ENCODE measurements around the gene PECR. TPM values are rescaled to one million over a fixed set of nuclear protein-coding genes. Genes with fewer than 3 reads are reported as not detected.

Gene PECR
- total RNA-seq, 2 donors from 2014 or later = 2.0 to 6.0 TPM

DNA sequence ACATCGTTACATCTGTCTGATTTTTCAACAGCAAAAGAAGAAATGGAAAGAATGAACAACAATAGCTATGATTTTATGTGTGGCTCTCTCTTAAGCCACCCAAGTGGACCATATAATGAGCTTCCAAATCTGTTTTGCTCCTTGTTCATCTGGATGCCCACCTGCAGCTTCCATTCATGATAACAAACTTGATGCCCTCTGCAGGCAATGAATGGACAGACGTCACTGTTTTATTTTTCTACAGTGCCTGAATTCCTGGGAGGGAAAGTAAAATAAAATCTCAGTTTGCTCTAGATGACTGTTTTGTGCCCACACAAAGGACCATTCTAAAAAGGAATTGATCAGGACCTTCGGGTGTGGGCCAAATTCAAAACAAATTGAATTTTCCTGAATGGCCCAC, 73.2 kb downstream of the PECR start:
- Histone ChIP-seq H3K36me3 (no peaks in the 10 kb centered on the region), H3K4me3 (no peak overlapping the region), H3K27ac (no peak overlapping the region), H3K27me3 (no peaks in the 10 kb centered on the region), H3K4me1 (peaks cover 0 to 7% of the 10 kb centered on the region in 2 donors), H3K9me3 (no peaks in the 10 kb centered on the region)
- DNase-seq (ENCODE audit: low spot score) = no peak
- TF ChIP-seq, protein P1, sequence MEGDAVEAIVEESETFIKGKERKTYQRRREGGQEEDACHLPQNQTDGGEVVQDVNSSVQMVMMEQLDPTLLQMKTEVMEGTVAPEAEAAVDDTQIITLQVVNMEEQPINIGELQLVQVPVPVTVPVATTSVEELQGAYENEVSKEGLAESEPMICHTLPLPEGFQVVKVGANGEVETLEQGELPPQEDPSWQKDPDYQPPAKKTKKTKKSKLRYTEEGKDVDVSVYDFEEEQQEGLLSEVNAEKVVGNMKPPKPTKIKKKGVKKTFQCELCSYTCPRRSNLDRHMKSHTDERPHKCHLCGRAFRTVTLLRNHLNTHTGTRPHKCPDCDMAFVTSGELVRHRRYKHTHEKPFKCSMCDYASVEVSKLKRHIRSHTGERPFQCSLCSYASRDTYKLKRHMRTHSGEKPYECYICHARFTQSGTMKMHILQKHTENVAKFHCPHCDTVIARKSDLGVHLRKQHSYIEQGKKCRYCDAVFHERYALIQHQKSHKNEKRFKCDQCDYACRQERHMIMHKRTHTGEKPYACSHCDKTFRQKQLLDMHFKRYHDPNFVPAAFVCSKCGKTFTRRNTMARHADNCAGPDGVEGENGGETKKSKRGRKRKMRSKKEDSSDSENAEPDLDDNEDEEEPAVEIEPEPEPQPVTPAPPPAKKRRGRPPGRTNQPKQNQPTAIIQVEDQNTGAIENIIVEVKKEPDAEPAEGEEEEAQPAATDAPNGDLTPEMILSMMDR (IDR thresholded peaks at IDR 0.05) = no peak

DNA sequence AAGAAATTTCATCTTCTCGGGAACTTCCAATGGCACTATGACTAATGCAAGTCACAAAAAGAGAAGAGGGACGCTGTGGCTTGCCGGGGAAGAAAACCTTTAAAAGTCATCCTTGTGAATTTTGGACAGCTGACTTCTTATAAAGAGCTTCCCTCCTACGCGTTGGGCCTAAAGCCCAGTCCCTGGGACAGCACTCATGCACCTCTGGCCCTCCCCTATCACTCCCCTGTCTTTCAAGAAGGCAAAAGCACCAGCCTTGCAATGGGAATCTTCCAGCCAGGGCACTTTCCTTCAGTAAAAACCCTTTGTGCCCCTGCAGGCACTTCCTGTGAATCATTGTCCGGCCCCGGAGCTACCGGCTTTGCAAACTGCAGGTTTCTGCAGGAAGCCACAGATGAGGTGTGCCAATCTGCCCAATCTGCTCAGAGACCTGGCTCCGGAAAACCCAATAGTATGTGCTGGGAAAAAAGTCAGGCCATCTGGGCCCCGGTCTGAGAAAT, 75.4 kb downstream of the PECR start:
- Histone ChIP-seq H3K4me3 (no peak overlapping the region), H3K9me3 (no peaks in the 10 kb centered on the region), H3K27me3 (no peaks in the 10 kb centered on the region), H3K4me1 (peaks cover 0 to 5% of the 10 kb centered on the region in 2 donors), H3K27ac (no peak overlapping the region), H3K36me3 (no peaks in the 10 kb centered on the region)
- DNase-seq (ENCODE audit: low spot score) = no peak
- TF ChIP-seq, protein P1 (IDR thresholded peaks at IDR 0.05) = no peak

DNA sequence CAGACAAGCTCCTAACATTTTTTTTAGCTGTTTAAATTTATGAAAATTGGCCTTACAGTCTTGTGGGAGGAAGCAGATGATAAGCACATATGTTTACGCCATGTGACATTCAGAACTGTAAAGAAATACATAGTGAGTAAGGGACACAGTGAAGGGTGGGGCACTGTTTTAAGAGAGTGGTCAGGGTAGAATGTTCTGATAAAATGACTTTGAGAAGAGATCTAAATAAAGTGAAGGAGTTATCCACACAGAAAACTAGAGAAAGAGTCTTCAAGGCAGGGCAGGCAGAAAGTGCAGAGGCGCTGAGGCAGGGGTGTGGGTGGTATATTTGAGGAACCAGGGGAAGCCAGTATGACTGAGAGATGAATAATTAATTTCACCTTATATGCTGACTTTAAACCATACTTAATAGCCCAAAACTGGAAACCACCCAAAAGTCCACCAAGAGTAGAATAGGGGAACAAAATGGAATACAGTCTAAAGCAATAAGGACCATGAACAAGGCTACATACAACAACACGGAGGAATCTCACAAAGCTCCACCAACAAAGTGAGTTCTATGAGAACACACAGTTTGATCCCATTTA, 76.8 kb downstream of the PECR start:
- no peak for DNase-seq (ENCODE audit: low spot score)
- TF ChIP-seq, protein P1 (IDR thresholded peaks at IDR 0.05) = no peak
- H3K4me1 ChIP-seq = peaks cover 0 to 5% of the 10 kb centered on the region in 2 donors
- H3K36me3 ChIP-seq = no peaks in the 10 kb centered on the region
- H3K9me3 ChIP-seq = no peaks in the 10 kb centered on the region
- H3K27ac ChIP-seq = no peak overlapping the region
- H3K27me3 ChIP-seq = no peaks in the 10 kb centered on the region
- H3K4me3 ChIP-seq = no peak overlapping the region

DNA sequence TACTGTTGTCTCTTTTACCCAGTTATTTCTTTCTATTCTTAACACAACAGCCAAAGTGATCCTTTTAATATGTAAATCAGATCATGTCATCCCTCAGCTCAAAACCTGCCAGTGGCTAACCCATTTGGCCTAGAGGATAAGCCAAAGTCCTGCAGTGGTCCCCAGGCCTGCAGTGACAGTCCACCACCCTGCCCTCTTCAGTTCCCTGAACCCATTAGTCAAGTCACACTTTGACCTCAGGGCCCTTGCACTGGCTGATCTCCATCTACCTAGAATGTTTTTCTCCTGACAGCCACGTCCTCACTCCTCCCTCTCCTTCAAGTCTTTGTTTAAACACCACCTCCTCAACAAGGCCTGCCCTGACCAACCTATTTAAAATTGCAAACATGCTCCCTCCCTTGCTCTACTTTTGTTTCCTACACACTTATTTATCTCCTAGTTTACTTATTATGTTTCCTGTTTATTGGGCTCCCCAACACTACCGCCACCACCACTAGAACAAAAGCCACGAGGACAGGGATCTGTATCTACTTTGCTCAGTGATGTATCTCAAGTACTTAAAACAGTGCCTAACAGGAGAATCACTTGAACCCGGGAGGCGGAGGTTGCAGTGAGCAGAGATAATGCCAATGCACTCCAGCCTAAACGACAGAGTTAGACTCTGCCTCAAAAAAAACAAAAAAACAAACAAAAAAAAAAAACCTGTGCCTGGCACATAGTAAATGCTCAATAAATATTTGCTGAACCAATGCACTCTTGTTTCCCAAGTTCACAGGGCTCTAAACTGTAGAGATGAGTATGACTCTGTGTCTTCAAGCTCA, 77.5 kb downstream of the PECR start:
- DNase-seq (ENCODE audit: low spot score) = no peak
- Histone ChIP-seq H3K4me1 (peaks cover 0 to 5% of the 10 kb centered on the region in 2 donors), H3K9me3 (no peaks in the 10 kb centered on the region), H3K27me3 (no peaks in the 10 kb centered on the region), H3K4me3 (no peak overlapping the region), H3K27ac (no peak overlapping the region), H3K36me3 (no peaks in the 10 kb centered on the region)
- TF ChIP-seq, protein P1 (IDR thresholded peaks at IDR 0.05) = no peak

DNA sequence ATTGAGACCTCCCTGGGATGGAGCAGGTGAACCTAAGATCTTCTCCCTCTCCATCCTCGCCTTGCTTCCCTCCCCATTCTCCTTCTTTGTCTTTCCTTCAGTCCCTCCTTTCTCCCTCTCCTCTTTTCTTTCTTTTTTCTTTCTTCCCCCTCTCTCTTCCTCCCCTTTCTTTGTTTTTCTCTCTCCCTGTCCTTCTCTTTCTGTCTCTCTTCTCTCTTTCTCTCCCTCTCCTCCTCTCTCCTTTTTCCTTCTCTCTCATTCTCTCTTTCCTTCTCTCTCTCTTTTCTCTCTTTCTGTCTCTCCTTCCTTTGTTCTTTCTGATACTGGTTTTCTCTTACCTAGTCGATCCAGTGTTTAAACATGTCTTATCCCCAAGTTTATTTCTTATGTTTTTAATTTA, 78.9 kb downstream of the PECR start:
- H3K9me3 ChIP-seq = no peaks in the 10 kb centered on the region
- H3K27me3 ChIP-seq = no peaks in the 10 kb centered on the region
- no peak overlapping the region for H3K4me3 ChIP-seq
- TF ChIP-seq, protein P1 (IDR thresholded peaks at IDR 0.05) = no peak
- no peaks in the 10 kb centered on the region for H3K36me3 ChIP-seq
- H3K4me1 ChIP-seq = peaks cover 0 to 5% of the 10 kb centered on the region in 2 donors
- no peak overlapping the region for H3K27ac ChIP-seq
- no peak for DNase-seq (ENCODE audit: low spot score)

Data from right atrium auricular region (tissue), 2 donors.